ENCODE measurements around the gene ABCA13.

Gene ABCA13

DNA sequence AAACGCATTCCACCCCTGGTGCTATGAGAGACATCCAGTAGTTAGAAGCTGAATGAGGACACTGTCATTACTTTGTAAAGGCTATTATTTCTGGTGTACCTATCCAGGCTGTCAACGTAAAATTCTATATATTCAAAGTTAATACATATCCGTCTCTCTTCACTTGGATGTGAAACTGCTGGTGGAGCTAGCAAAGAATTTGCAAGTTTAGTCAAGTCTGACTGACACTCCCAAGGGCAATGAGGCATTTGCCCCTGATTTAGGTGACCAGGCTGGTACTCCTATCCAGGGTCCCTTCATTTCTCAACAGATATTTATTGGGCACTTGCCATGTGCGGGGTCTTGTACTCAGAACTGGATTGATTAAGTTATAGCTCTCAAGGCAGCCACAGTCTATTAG lies 493.0 kb downstream of the ABCA13 start:
- TF ChIP-seq CREB1 (IDR thresholded peaks at IDR 0.05; ENCODE audit: low read depth) (no peak), YY1 (IDR thresholded peaks at IDR 0.05; ENCODE audit: low read depth) (no peak), TAF1 (IDR thresholded peaks at IDR 0.05; ENCODE audit: low read depth) (no peak), TEAD4 (IDR thresholded peaks at IDR 0.05) (no peak)
- TF ChIP-seq, protein P1, sequence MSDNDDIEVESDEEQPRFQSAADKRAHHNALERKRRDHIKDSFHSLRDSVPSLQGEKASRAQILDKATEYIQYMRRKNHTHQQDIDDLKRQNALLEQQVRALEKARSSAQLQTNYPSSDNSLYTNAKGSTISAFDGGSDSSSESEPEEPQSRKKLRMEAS (IDR thresholded peaks at IDR 0.05): no peak

DNA sequence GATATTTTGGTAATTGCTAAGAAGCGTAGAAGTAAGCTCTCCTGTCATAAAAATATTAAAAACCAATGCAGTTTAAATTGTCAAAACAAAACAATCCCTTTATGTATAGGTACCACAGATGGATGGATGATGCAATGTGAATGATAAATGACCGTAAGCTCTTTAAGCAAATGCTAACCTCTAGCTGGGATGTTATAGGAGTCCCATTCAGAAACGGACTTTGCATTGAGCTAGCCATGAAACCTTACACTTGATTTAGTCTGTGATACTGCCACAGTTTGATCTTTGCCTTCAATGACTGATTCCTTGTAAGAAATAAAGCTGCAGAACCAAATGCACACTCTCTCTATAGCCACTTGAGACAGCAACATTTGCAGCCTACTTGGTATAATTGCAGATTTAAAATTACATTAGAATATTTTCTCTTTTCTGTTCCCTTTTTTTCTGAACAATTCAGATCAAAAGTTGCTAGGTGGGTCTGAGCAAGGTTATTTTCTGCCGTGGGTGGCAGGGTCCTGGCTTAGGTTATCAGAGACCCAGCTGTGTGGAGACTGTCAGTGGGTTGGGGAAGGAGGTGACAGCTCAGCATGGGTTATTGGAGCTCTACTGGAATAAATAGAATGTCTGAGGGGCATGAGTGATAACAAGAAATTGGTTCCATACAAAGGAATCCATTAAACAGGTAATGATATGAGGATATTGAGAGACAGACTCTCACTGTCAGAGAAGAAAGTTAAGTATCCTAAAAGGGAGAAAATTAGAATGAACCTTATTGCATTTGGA lies 494.3 kb downstream of the ABCA13 start:
- TF ChIP-seq ZBTB7A (IDR thresholded peaks at IDR 0.05; ENCODE audit: low read depth) (no peak), NFIC (IDR thresholded peaks at IDR 0.05) (no peak), TCF12 (IDR thresholded peaks at IDR 0.05; ENCODE audit: low read depth) (no peak), CEBPB (IDR thresholded peaks at IDR 0.05) (no peak), EGR1 (IDR thresholded peaks at IDR 0.05) (no peak), FOXM1 (IDR thresholded peaks at IDR 0.05; ENCODE audit: borderline replicate concordance, low read depth) (no peak), YY1 (IDR thresholded peaks at IDR 0.05; ENCODE audit: low read depth) (no peak), EP300 (IDR thresholded peaks at IDR 0.05; ENCODE audit: borderline replicate concordance) (no peak), CREB1 (IDR thresholded peaks at IDR 0.05; ENCODE audit: low read depth) (no peak)
- TF ChIP-seq, protein P1 (IDR thresholded peaks at IDR 0.05): no peak

DNA sequence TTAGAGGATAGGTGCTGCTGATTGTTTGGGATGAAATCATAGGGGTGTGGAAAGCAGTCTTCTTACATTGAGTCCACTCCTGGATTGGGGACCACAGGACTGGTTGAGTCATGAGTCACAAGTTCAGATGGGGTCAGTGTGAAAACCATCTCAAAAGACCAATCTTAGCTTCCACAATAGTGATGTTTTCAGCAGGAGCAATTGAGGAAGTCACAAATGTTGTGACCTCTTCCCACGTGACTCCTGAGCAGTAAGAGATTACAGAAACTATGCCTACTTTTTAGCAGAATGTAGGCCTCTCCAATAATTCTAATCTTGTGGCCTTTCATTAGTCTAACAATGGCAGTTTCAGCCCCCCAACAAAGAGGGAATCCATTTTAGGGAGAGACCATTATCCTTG lies 496.1 kb downstream of the ABCA13 start:
- TF ChIP-seq, protein P1 (IDR thresholded peaks at IDR 0.05): no peak
- TF ChIP-seq, protein P2, sequence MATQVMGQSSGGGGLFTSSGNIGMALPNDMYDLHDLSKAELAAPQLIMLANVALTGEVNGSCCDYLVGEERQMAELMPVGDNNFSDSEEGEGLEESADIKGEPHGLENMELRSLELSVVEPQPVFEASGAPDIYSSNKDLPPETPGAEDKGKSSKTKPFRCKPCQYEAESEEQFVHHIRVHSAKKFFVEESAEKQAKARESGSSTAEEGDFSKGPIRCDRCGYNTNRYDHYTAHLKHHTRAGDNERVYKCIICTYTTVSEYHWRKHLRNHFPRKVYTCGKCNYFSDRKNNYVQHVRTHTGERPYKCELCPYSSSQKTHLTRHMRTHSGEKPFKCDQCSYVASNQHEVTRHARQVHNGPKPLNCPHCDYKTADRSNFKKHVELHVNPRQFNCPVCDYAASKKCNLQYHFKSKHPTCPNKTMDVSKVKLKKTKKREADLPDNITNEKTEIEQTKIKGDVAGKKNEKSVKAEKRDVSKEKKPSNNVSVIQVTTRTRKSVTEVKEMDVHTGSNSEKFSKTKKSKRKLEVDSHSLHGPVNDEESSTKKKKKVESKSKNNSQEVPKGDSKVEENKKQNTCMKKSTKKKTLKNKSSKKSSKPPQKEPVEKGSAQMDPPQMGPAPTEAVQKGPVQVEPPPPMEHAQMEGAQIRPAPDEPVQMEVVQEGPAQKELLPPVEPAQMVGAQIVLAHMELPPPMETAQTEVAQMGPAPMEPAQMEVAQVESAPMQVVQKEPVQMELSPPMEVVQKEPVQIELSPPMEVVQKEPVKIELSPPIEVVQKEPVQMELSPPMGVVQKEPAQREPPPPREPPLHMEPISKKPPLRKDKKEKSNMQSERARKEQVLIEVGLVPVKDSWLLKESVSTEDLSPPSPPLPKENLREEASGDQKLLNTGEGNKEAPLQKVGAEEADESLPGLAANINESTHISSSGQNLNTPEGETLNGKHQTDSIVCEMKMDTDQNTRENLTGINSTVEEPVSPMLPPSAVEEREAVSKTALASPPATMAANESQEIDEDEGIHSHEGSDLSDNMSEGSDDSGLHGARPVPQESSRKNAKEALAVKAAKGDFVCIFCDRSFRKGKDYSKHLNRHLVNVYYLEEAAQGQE (IDR thresholded peaks at IDR 0.05; ENCODE audit: low read depth): no peak
- TF ChIP-seq CREB1 (IDR thresholded peaks at IDR 0.05; ENCODE audit: low read depth) (no peak), EGR1 (IDR thresholded peaks at IDR 0.05) (no peak), FOXM1 (IDR thresholded peaks at IDR 0.05; ENCODE audit: borderline replicate concordance, low read depth) (no peak), TEAD4 (IDR thresholded peaks at IDR 0.05) (no peak)

DNA sequence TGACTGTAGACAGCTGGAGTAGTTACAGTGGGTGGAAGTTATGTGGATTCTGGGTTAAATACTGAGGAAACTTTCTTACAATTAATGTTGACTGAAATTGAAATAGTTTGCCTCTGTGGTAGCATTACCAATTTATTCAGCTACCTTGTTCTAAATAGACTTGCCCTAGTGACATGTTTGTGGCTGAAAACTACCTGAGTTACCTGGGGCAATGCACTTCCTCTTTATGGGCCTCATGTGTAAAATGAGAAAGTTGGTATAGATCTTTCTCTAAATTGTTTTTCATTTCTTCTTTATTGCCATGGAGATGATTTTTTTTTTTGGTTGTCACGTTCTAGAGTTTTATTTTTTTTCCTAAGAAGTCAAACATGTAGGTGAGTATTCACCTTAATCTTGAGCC lies 500.4 kb downstream of the ABCA13 start:
- TF ChIP-seq, protein P3, sequence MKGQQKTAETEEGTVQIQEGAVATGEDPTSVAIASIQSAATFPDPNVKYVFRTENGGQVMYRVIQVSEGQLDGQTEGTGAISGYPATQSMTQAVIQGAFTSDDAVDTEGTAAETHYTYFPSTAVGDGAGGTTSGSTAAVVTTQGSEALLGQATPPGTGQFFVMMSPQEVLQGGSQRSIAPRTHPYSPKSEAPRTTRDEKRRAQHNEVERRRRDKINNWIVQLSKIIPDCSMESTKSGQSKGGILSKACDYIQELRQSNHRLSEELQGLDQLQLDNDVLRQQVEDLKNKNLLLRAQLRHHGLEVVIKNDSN (IDR thresholded peaks at IDR 0.05): no peak
- no peak for TF ChIP-seq CEBPB (IDR thresholded peaks at IDR 0.05)
- TF ChIP-seq, protein P2 (IDR thresholded peaks at IDR 0.05; ENCODE audit: low read depth): no peak
- TF ChIP-seq, protein P1 (IDR thresholded peaks at IDR 0.05): no peak
- TF ChIP-seq EP300 (IDR thresholded peaks at IDR 0.05; ENCODE audit: borderline replicate concordance): no peak
- no peak for TF ChIP-seq ZBTB7A (IDR thresholded peaks at IDR 0.05; ENCODE audit: low read depth)
- no peak for TF ChIP-seq YY1 (IDR thresholded peaks at IDR 0.05; ENCODE audit: low read depth)

DNA sequence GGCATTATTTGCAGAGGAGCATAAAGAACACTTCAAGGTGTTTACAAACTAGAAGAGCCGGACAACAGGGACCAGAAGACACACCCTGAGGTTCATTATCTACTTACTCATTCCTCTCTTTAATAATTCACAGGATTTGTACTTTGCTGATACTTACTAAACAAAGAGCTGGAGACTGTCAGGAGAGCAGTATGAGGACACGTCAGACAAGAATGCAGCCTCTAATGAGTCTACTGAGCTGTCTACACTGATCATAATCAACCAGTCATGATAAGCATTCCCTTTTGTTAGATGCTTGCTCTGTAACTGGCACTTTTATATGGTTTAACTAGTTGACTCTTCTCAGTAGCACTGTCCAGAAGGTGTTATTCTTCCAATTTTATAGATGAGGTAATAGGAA lies 509.7 kb downstream of the ABCA13 start:
- TF ChIP-seq RAD21 (IDR thresholded peaks at IDR 0.05; ENCODE audit: low read depth) (no peak), EGR1 (IDR thresholded peaks at IDR 0.05) (no peak), TCF12 (IDR thresholded peaks at IDR 0.05; ENCODE audit: low read depth) (no peak), NFIC (IDR thresholded peaks at IDR 0.05) (no peak), CREB1 (IDR thresholded peaks at IDR 0.05; ENCODE audit: low read depth) (no peak), TEAD4 (IDR thresholded peaks at IDR 0.05) (no peak), YY1 (IDR thresholded peaks at IDR 0.05; ENCODE audit: low read depth) (no peak), FOXM1 (IDR thresholded peaks at IDR 0.05; ENCODE audit: borderline replicate concordance, low read depth) (no peak), CEBPB (IDR thresholded peaks at IDR 0.05) (no peak), TAF1 (IDR thresholded peaks at IDR 0.05; ENCODE audit: low read depth) (no peak), ZBTB7A (IDR thresholded peaks at IDR 0.05; ENCODE audit: low read depth) (no peak), EP300 (IDR thresholded peaks at IDR 0.05; ENCODE audit: borderline replicate concordance) (no peak)
- TF ChIP-seq, protein P2 (IDR thresholded peaks at IDR 0.05; ENCODE audit: low read depth): no peak
- TF ChIP-seq, protein P1 (IDR thresholded peaks at IDR 0.05): no peak
- TF ChIP-seq, protein P3 (IDR thresholded peaks at IDR 0.05): no peak

Measured in Ishikawa (cell line).